WTC11 (cell line): Measurements from ENCODE around the gene KIFC1. TPM values are rescaled to one million over a fixed set of nuclear protein-coding genes. Genes with fewer than 3 reads are reported as not detected.
A peak's percentile ranks its signal among the peaks of the same experiment; 100 is the strongest.

ENCODE experiments used
- ATAC-seq: fragments of 200-7000 bp; cut with Tn5 transposase; 2 replicates; pipeline ENCODE4 v1.10.0; 2021; ENCODE audit warnings: mild to moderate bottlenecking, moderate library complexity
- CTCF ChIA-PET: fragments of 300-600 bp; sonication (Branson Sonifier 250); formaldehyde crosslinking; loops from one replicate; lab custom pipeline; 2021; ENCODE audit warnings: antibody characterized with exemption; lab: Charles Lee
- POLR2A ChIA-PET: fragments of 350-600 bp; sonication (Branson Sonifier 250); formaldehyde crosslinking; loops from one replicate; lab custom pipeline; 2021; ENCODE audit warnings: antibody characterized with exemption; lab: Charles Lee
- DNase-seq: peaks from one replicate; pipeline ENCODE4 v3.0.0; 2021; ENCODE audit warnings: low spot score
- H3K27ac Mint-ChIP-seq: 2 replicates; pipeline ENCODE4 v1.8.0; 2021; ENCODE audit warnings: mixed read lengths
- H3K27me3 Mint-ChIP-seq: 2 replicates; pipeline ENCODE4 v1.8.0; 2021; ENCODE audit warnings: low read depth, mild to moderate bottlenecking, moderate library complexity, mixed read lengths
- H3K36me3 Mint-ChIP-seq: 2 replicates; pipeline ENCODE4 v1.8.0; 2021; ENCODE audit warnings: mixed read lengths
- H3K4me1 Mint-ChIP-seq: 2 replicates; pipeline ENCODE4 v1.8.0; 2022; ENCODE audit warnings: mixed read lengths
- H3K4me3 Mint-ChIP-seq: 2 replicates; pipeline ENCODE4 v1.8.0; 2021; ENCODE audit warnings: mild to moderate bottlenecking, moderate library complexity, mixed read lengths
- H3K9me3 Mint-ChIP-seq: 2 replicates; pipeline ENCODE4 v1.8.0; 2021; ENCODE audit warnings: mixed read lengths
- AFF4 ChIP-seq: sonication (generic); formaldehyde crosslinking; IDR thresholded peaks from 2 replicates; pipeline ENCODE4 v1.8.1; 2023; ENCODE audit warnings: mild to moderate bottlenecking, missing genetic modification reagents, borderline replicate concordance
- ATF1 ChIP-seq: sonication (generic); formaldehyde crosslinking; IDR thresholded peaks from 2 replicates; pipeline ENCODE4 v1.8.1; 2023; ENCODE audit warnings: mild to moderate bottlenecking, moderate library complexity, missing genetic modification reagents
- ATF6 ChIP-seq: sonication (generic); formaldehyde crosslinking; IDR thresholded peaks from 2 replicates; pipeline ENCODE4 v1.8.1; 2023; ENCODE audit warnings: mild to moderate bottlenecking, missing genetic modification reagents
- CREB1 ChIP-seq: sonication (generic); formaldehyde crosslinking; IDR thresholded peaks from 2 replicates; pipeline ENCODE4 v1.8.0; 2023; ENCODE audit warnings: mild to moderate bottlenecking, missing genetic modification reagents
- E2F5 ChIP-seq: sonication (generic); formaldehyde crosslinking; IDR thresholded peaks from 2 replicates; pipeline ENCODE4 v1.8.1; 2022; ENCODE audit warnings: mild to moderate bottlenecking, moderate library complexity, missing genetic modification reagents
- FOXP4 ChIP-seq: sonication (generic); formaldehyde crosslinking; IDR thresholded peaks from 2 replicates; pipeline ENCODE4 v1.8.0; 2022; ENCODE audit warnings: mild to moderate bottlenecking, missing genetic modification reagents
- GTF2I ChIP-seq: fragments of 250-450 bp; sonication (Bioruptor Pico); conservative IDR thresholded peaks from 2 replicates; pipeline ENCODE4 v1.4.0; 2021; ENCODE audit warnings: mild to moderate bottlenecking
- HMGA2 ChIP-seq: fragments of 250-450 bp; sonication (Bioruptor Pico); IDR thresholded peaks from 2 replicates; pipeline ENCODE4 v1.4.0; 2021; ENCODE audit warnings: mild to moderate bottlenecking, moderate library complexity
- MLX ChIP-seq: sonication (generic); formaldehyde crosslinking; IDR thresholded peaks from 2 replicates; pipeline ENCODE4 v1.8.1; 2023; ENCODE audit warnings: mild to moderate bottlenecking, missing genetic modification reagents, moderate library complexity
- MXD4 ChIP-seq: fragments of 250-450 bp; sonication (Bioruptor Pico); IDR thresholded peaks from 2 replicates; pipeline ENCODE4 v1.8.0; 2021; ENCODE audit warnings: mild to moderate bottlenecking, moderate library complexity, borderline replicate concordance
- NR2C2 ChIP-seq: sonication (generic); formaldehyde crosslinking; IDR thresholded peaks from 2 replicates; pipeline ENCODE4 v1.8.0; 2022; ENCODE audit warnings: mild to moderate bottlenecking, missing genetic modification reagents
- TEAD1 ChIP-seq: sonication (generic); formaldehyde crosslinking; IDR thresholded peaks from 2 replicates; pipeline ENCODE4 v1.8.0; 2022; ENCODE audit warnings: mild to moderate bottlenecking, missing genetic modification reagents
- USF2 ChIP-seq: sonication (generic); formaldehyde crosslinking; IDR thresholded peaks from 2 replicates; pipeline ENCODE4 v1.8.1; 2023; ENCODE audit warnings: mild to moderate bottlenecking, missing genetic modification reagents, moderate library complexity
- ZBTB21 ChIP-seq: sonication (generic); formaldehyde crosslinking; IDR thresholded peaks from 2 replicates; pipeline ENCODE4 v1.8.1; 2023; ENCODE audit warnings: mild to moderate bottlenecking, missing genetic modification reagents, borderline replicate concordance
- ZBTB43 ChIP-seq: sonication (generic); formaldehyde crosslinking; IDR thresholded peaks from 2 replicates; pipeline ENCODE4 v1.8.1; 2023; ENCODE audit warnings: mild to moderate bottlenecking, missing genetic modification reagents
- ZMAT4 ChIP-seq: fragments of 250-450 bp; sonication (Bioruptor Pico); IDR thresholded peaks from 2 replicates; pipeline ENCODE4 v1.9.0; 2021; ENCODE audit warnings: mild to moderate bottlenecking
- ZNF219 ChIP-seq: sonication (generic); formaldehyde crosslinking; IDR thresholded peaks from 2 replicates; pipeline ENCODE4 v1.8.0; 2023; ENCODE audit warnings: missing genetic modification reagents, mild to moderate bottlenecking, borderline replicate concordance
- total RNA-seq: library from RNA; stranded (reverse); gene quantifications from 3 replicates; pipeline ENCODE4 v1.2.3, GENCODE V29; 2021

KIFC1 gene
- total RNA-seq, 1 experiment from 2014 or later = 97.3 TPM

- TF ChIP-seq CREB1 (CRISPR knock-in tag) (no peak), GTF2I (CRISPR knock-in tag) (no peak), USF2 (CRISPR knock-in tag) (no peak), ZBTB21 (CRISPR knock-in tag) (no peak), MLX (CRISPR knock-in tag) (no peak), HMGA2 (CRISPR knock-in tag) (no peak), FOXP4 (CRISPR knock-in tag) (no peak), TEAD1 (CRISPR knock-in tag) (no peak), ZMAT4 (CRISPR knock-in tag) (no peak), MXD4 (CRISPR knock-in tag) (no peak), AFF4 (CRISPR knock-in tag) (no peak)
- TF ChIP-seq, all 79 proteins: peak for 0
These were observed 1.4 kb upstream of the KIFC1 start (continued) for GRCh38 chr6:33390173-33390572.

- ChIA-PET POLR2A (interaction anchor here (0.6 to 1.3 kb wide), 2 partner anchors 114 to 1972 kb away, joined by 4 read pairs; partner anchors contain the start of gene B3GALT4), CTCF (interaction anchor here (0.5 to 2.7 kb wide), 15 partner anchors 9 to 157 kb away, joined by 3 to 21 read pairs (median 3); partner anchors contain the start of gene RGL2)
- Mint-ChIP-seq H3K36me3 (peaks cover 9% of the 10 kb centered on the region; the same call in 1 of the 2 replicates), H3K27ac (peak overlapping the region; percentile 99), H3K27me3 (peaks cover 4% of the 10 kb centered on the region; the same call in 1 of the 2 replicates), H3K4me1 (peaks cover 34% of the 10 kb centered on the region), H3K4me3 (peak overlapping the region; percentile 96), H3K9me3 (no peaks in the 10 kb centered on the region)
- DNase-seq (no peak), ATAC-seq (no peak)
- TF ChIP-seq ATF6 (CRISPR knock-in tag) = no peak
- TF ChIP-seq NR2C2 (CRISPR knock-in tag) = no peak
- TF ChIP-seq E2F5 (CRISPR knock-in tag) = no peak
- TF ChIP-seq ZBTB21 (CRISPR knock-in tag) = no peak
- TF ChIP-seq ZBTB43 = no peak
- no peak for TF ChIP-seq ATF1
- TF ChIP-seq ZNF219 (CRISPR knock-in tag) = no peak
These were observed 801 bp upstream of the KIFC1 start for GRCh38 chr6:33390767-33391277.
